ENCODE data around the gene SURF6.

SURF6 gene

DNA sequence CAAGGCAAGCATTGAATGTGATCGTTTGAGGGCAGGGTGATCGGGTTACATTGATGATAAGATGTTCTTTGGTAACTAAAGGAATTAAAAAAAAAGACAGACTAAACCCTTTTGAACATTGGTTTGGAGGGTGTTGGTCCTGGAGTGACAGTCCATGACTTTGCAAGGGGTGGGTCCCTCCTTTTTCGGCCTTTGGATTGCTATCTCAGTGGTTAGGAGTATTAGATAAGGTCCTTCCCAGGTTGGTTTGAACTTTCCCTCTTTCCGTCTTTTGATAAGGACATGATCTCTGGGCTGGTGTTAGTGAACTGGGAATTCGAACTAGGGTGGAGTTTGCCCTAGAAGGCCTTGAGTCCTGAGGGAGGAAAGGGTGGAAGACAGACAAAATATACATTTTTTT lies 55.6 kb downstream of the SURF6 start:
- Histone ChIP-seq H3K9me3 (ENCODE audit: control insufficient read depth, insufficient read depth, low read length) (no peaks in the 10 kb centered on the region), H3K27me3 (ENCODE audit: control insufficient read depth, low read length) (no peaks in the 10 kb centered on the region), H3K79me2 (ENCODE audit: control insufficient read depth, low read length) (no peaks in the 10 kb centered on the region), H3K4me2 (ENCODE audit: low read length) (no peak overlapping the region), H3K4me3 (ENCODE audit: low read length) (no peak overlapping the region), H4K20me1 (ENCODE audit: control insufficient read depth, insufficient read depth, low read depth, low read length) (no peaks in the 10 kb centered on the region), H3F3A (ENCODE audit: control insufficient read depth, insufficient read depth) (no peaks in the 10 kb centered on the region), H3K4me1 (ENCODE audit: control insufficient read depth, low read length) (no peaks in the 10 kb centered on the region), H3K36me3 (ENCODE audit: control insufficient read depth, low read length) (no peaks in the 10 kb centered on the region), H3K27ac (ENCODE audit: low read depth, low read length) (no peak overlapping the region), H3K9me2 (replicated peaks; ENCODE audit: control insufficient read depth, low read length) (no peaks in the 10 kb centered on the region)
- no peak for TF ChIP-seq EZH2phosphoT487 (IDR thresholded peaks at IDR 0.05; ENCODE audit: borderline replicate concordance, low read length)
